Activated CD8-positive, alpha-beta memory T cell treated with anti-CD3 and anti-CD28 coated beads, Interleukin-2, amount 50 U/mL, for 24 hours (primary cell): ENCODE measurements around the gene TIE1.
"Not testable (repeated sequence)": the region's sequence is repeated elsewhere in the genome, so short reads cannot be mapped to it uniquely, and the experiment has no call there.

Experiments
- DNase-seq: peaks from one replicate; pipeline ENCODE4 v3.0.0-alpha.2; 2020; ENCODE audit errors: extremely low read depth

Gene TIE1

DNA sequence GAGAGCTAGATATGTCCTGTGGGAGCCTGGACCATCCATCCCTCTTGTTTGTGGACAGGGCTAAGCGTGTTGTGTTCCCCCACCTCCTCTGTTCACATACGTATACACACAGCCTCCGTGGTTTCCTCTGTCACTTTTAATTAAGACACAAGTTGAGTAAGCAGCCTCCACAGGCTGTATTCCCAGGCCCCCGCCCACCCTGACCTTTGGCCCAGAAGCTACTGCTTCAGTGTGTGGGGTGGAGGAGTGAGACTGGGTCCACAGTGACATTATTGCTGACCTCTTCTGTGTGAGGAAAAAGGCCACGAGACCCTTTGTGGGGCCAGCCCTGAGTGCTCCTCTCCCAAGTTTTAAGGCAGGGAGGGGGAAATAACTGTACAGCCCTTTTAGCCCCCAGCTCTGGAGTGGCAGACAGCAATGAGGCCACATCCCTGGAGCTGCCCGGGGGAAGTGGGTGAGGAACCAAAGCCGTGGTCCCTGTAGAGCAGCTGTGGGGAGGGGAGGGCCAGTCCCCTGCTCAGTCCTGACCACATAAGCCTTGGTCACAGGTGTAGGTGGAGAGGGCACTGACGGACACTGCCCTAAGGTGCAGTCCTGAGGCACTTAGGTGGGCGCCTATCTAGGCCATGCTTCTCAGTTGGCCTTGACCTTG is 62.6 kb downstream of the TIE1 start:
- DNase-seq = no peak

DNA sequence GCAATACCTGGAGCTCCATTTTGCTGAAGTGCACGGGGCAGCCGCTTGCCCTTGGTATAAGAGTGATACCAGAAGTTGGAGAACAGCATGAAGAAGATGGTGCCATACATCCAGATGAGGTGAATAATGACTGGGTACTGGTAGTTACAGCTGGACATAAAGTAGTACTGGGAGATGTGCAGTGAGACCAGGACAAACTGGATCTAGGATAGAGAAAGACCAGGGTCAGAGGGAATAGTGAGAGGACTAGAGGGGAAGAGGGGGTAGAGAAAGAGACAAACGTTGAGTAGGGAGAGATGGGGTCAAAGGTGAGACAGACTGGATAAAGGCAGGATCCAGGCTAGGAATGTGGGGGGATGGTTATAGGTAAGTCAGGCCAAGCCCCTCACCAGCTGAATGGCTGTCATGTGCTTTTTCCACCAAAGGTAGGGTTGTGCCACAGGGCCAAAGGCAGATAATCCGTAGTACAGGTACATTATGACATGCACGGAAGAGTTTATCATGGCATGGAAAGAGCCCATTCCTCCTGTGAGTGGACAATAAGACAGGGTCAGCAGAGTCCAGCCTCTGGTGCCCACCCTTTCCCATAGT is 63.2 kb downstream of the TIE1 start:
- DNase-seq = no peak

DNA sequence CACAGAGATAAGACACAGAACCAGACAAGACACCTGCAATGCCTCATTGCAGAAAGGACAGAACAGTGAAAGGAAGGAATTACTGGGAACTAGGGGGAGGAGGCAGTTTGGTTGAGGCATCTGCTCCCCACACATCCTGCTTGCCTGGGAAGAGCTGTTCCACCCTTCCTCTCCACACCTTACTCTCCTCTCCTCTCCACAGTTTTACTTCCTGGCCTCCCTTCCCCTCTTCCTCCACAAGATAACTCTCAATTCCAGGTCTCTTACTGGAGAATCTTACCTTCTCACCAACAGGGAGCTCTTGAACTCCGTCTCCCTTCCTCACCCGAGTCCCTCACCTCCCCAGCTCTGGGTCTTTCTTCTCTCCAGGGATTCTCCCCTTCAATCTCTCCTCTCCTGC is 64.9 kb downstream of the TIE1 start:
- no peak for DNase-seq

DNA sequence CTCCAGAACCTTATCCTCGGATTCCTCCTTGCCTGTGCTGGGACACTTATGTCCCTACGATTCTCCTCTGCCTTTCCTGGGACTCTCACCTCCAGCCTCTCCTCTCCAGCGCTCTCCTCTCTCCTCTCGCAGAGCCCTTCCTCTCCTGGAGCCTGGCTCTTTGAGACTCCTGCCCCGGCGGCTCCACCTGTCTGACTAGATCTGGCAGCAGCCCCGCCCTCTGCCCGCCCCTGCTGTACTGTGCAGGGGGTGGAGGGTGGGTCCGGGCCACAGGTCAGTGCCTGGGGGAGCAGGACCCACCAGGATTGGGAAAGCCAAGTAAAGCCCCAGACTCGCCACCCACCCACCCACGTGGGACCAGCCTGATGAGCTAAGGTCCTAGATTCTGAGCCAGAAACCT is 65.4 kb downstream of the TIE1 start:
- no peak for DNase-seq

DNA sequence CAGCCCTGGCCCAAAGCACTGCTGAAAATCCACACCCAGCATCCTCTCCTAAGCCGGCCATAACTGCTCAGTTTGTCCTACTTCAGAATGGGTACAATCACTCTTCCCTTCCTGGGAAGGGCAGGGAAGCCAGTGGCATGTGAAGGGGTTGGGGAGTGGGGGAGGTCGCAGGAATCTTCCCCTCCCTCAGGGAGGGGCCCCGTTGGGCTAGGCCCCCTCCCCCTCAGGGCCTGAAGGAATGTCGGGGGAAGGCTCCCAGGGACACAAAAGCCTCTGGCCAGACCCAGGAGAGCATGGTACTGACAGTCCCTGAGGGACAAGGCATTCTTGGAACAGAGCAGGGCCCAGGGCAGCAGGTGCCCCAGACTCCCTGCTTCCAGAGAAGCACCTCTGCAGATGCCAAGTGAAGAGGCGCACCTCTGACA is 65.8 kb downstream of the TIE1 start:
- no peak for DNase-seq

DNA sequence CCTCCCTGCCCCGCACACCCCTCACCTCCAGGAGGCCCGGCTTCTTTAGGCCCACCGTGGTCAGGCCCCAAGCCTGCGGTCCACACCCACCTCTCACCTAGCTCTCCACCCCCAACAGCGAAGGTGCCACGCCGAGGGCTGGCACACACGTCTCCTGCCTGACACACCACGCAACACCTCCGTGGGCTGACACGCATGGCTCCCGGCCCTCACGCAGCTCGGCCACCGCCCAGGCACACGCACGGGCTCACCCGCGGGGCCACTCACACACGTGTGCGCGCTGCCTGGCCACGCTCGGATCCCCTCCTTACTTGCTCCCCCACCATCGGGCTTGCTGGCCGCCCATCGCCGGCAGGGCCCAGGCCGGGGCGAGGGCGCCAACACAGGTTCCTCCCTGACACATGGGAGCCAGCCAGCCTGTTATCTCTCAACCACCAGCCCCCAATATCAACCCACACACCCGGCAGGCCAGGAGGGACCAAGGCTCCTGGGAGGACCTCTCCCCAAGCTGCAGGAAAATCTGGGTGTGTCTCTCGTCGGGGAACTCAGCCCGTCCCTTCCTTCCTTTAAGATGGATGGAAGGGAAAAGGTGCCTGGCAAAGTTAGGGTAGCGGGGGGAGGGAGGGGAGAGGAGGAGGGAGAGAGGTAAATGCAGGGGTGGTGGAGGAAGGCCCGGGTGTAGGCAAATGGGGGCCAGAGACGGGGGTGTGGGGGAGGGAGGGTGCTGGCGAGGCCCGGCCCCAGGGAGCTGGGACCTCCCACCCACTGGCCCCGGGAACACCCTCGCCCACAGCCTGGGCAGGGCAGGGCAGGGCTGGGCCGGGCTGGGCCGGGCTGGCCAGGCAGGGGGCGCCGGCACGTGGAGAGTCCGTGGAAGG is 66.5 kb downstream of the TIE1 start:
- no peak for DNase-seq

DNA sequence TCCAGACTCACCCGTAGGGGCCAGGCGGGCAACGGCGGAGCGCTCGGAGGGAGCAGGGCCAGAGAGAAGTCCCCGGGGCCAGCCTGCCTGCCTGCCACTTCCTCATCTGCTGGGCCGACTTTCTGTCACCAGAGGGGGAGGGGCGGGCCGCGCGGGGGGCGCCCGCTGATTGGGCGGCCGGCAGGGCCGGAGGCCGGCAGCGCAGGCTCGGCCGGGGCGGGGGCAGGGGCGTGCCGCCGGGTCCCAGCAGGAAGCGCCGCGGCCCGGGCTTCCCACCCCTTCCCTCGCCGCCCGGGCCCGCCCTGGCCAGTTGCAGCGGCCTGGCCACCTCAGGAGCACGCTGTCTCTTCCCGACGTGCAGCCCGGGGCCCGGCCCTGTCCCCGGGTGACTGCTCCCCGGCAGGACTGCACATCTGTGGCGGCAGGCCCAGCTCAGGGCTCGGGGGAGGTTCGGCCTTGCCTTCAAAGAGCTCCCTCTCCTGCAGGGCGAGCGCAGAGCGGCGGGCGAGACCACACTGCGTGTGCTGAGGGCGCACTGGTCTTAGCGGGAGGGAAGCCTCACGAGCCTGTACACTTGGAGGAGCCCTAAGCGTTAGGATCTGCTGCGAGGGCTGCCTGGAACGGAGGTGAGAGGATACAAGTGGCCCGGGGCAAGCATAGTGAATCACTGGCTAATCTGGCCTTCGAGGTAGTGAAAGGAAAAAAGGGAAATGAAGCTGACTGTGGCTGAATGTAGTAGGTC is 67.3 kb downstream of the TIE1 start, which contains the start of gene ELOVL1:
Gene ELOVL1 (minus strand): TSS at position 108 of the 742 bp plus-strand sequence. CDS start 2,402 bp downstream, outside the sequence.
- peak; percentile 58 for DNase-seq

DNA sequence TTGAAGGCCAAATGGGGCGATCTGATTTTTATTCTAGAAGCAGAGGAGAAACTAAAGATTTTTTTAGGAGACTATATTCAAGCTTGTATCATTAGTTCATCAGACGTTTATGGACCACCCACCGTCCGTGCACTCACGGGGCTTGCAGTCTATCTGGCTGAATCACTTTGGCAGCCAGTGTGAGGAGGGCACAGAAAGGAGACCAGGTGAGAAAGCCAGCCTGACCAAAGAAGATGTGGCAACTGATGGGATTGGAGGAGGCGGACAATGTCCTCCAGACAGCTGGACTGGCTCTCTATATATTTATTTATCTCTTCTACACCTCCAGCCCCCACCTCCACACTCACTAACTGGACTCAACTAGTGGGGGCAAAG is 67.9 kb downstream of the TIE1 start:
- DNase-seq = no peak

DNA sequence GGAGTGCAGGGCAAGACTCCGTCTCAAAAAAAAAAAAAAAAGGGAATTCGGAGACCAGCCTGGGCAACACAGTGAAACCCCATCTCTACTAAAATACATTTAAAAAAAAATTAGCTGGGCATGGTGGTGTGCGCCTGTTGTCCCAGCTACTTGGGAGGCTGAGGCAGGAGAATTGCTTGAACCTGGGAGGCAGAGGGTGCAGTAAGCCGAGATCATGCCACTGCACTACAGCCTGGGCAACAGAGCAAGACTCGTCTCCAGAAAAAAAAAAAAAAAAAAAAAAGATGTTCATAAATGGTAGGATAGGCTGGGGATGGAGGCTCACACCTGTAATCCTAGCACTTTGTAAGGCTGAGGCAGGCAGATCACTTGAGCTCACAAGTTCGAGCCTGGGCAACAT is 69.0 kb downstream of the TIE1 start:
- not testable (repeated sequence) for DNase-seq

DNA sequence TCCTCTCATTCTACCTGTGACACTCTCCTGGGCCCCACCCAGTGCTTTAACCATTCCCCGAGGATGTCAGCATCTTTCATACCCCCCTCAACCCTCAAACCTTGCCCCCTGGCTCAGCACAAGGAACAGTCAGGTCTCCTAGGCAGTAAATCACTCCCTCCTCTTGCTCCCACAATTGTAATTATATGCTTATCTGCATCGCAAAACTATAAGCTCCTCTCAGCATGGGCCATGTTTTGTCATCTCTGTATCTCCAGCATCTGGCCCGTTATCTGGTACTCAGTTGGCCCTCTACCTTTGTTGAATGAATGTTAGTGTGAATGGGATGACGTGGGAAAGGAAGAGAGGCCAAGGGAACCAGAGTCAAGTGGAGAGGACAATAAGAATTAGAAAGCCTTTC is 69.8 kb downstream of the TIE1 start:
- DNase-seq = no peak

DNA sequence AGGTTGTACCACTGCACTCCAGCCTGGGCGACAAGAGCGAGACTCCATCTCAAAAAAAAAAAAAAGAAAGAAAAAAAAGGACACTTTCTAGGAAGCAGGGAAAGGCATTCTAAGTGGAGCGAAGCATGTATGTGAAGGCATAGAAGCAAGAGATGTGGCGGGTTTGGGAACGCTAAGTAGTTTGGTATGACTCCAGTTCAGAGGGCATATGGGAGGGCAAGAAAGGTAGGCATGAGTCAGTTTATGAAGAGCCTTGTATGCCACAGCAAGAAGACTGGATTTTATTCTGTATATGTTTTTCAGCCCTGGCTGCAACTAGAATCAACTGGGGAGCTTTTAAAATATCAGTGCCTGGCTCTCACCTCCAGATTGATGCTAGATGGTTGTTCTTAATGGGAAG is 71.4 kb downstream of the TIE1 start:
- no peak for DNase-seq
